Esophagus mucosa (tissue), 1 donor: ENCODE measurements around the gene POC5. TPM values are rescaled to one million over a fixed set of nuclear protein-coding genes. Genes with fewer than 3 reads are reported as not detected.

Experiments used
- ATAC-seq: fragments of 200-7000 bp; cut with Tn5 transposase; one replicate; pipeline ENCODE4 v1.9.1; 2020
- total RNA-seq: library from RNA; stranded (reverse); gene quantifications from one replicate; pipeline ENCODE4 v1.2.4, GENCODE V29; 2023
- donor health status: DM: yes; HTN: yes; CAD: no.

POC5 gene
- total RNA-seq, 1 donor from 2014 or later = 5.5 TPM

GRCh38 chr5:75656311-75657003 is 60.8 kb downstream of the POC5 start:
- ATAC-seq = peak; percentile 88

- ATAC-seq = peak; percentile 29
These were observed 62.4 kb downstream of the POC5 start for GRCh38 chr5:75654693-75655295.

- no peak for ATAC-seq
These were observed 63.7 kb downstream of the POC5 start for GRCh38 chr5:75653521-75653920.

- ATAC-seq = no peak
These were observed 65.5 kb downstream of the POC5 start for GRCh38 chr5:75651575-75652238.

- no peak for ATAC-seq
These were observed 68.5 kb downstream of the POC5 start for GRCh38 chr5:75648712-75649111.

- no peak for ATAC-seq
These were observed 76.4 kb downstream of the POC5 start for GRCh38 chr5:75640826-75641225.

DNA sequence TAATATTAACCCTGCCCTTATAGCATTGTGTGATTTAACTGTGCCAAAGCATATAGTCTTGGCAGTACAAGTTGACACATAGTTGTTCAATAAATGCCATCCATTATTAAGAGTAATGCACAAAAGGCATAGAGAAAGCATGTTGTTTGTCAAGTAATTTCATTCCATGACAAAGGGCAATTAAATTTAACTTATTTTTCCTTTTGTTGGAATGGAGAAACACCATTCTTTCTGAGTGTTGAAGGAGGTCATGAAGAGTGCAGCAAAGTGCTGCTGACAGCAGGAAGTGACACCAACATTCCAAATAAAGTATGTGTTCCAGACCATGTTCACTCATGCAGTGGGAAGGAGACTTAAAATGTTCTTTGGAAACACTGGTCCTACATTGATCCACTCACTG is 76.8 kb downstream of the POC5 start:
- ATAC-seq = peak; percentile 89

DNA sequence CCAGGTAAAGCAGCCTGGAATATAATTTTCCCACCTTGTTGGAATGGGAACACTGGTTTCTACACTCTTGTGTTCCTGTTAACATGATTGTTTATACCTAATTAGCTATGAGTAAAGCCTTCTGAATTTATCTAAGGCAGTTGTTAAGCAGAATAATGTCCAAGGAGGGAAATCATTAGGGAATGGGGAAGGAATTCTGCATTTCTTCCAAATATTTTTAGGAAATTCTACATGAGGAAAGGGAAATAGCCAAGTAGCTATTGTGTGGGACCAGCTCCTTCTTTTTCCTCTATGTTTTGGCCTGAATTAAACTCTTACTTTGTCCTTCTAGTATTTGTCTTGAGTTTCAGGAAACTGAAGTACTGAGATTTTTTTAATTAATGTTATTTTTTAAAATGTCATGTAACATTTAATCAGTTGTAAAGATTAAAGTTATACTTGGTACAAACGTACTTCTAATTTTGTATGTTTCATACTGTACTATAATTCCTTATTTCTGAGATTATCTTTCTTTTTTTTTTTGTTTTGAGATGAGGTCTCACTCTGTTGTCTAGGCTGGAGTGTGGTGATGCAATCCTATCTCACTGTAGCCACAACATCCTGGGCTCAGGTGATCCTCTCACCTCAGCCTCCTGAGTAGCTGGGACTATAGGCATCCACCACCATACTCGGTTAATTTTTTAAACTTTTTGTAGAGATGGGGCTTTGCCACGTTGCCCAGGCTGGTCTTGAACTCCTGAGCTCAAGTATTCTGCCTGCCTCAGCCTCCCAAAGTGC is 77.5 kb downstream of the POC5 start:
- no peak for ATAC-seq

DNA sequence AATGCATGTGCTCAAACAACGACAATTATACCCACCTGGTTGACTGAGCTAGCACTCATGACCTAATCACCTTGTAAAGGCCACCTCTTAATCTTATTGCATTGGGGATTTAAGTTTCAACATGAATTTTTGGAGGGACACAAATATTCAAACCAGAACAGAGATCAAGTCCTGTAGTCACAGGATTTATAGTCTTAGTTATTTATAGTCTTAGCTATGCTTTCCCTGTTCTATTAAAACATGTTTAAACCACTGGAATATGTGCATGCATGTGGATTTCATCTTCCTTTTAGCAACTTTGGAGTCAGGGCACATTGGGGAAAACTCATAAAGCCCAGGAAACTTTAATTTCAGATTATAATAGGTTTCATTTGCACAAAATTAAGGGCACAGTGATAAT is 79.3 kb downstream of the POC5 start:
- ATAC-seq = no peak

DNA sequence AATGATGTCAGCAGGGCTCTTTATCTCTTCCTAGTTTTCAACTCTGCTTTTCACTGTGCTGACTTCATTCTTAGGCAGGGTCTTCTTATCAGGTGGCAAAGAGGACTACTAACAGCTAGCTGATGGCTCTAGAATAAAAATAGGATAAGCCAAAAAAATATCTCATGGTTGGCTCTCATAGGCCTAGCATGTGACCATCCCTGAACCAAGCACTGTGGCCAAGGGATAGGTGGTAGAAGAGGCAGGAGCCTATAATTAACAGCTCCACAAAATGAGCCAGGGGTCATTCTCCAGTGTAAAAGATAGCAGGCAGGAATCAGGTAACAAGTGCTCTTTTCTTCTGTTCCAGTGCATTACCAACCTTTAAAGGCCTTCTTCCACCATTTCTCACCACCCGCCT is 84.9 kb downstream of the POC5 start:
- ATAC-seq = no peak

DNA sequence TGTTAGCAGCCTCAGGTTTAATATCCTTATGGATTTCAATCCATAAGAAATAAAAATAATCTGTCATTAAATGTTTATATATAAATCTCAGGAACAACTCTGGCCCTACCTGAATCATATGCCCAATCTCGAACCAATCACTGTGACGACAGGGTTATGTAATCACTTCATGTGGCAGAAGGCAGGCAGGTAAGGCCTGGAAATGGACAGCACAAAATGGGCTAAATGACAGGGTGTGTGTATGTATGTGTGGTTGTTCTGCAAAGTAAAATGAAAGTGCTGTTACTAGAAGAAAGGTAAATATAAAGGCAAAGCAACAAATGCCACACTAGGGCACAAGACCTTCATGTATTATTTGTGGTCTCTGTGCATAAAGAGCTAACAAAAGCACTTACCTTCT is 86.4 kb downstream of the POC5 start:
- no peak for ATAC-seq

DNA sequence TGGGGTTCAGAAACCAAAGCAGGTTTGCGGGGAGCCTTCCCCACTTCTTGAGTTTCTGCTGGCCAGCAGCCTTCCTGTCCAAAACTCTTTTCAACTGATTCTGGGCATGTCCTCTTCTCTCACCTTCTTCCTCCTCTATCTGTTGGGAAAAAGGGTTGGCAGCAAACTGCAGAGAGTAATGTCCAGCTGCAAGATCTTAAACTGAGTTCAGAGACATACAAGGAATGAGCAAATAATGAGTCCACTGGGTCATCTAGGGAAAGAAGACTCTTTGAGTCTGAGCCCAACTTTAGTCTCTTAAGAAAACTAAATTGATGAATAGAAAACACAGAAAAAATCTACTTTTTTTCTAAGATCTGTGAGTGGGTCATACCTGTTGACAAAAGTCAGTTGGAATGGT is 89.4 kb downstream of the POC5 start:
- ATAC-seq = no peak

DNA sequence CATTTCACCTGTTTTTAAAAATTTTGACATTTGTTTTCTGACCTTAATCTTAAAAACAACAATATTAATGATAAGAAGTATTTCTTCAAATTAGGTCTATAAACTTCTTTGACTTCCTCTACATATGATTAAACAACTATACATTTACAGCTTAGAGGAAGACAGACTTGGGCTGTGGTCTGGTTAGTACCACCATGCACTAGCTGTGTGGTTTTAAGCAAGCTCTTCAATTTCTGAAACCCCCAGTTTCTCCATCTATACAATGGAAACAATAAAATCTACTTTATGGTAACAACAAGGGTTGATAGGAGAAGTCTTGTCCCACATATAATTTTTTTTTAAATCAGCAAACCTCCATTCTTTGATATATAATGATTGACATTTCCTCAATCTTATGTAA is 90.3 kb downstream of the POC5 start:
- no peak for ATAC-seq

Other genes with a start within 250 kb of the POC5 start
- 27.6 TPM for gene CERT1, start 205.8 kb downstream of the POC5 start, total RNA-seq
- gene POLK, start 205.5 kb downstream of the POC5 start, total RNA-seq = 11.2 TPM
- 0.28 TPM for gene ANKDD1B, start 106.0 kb downstream of the POC5 start, total RNA-seq